NCI-H510A (cell line): Measurements from ENCODE around the gene GLP1R.
A peak's percentile ranks its signal among the peaks of the same experiment; 100 is the strongest.

Experiments used
- DNase-seq: peaks from one replicate; lab custom pipeline; 2025; lab: John Stamatoyannopoulos, UW

GLP1R gene

GRCh38 chr6:39062014-39062740 is 13.6 kb downstream of the GLP1R start:
- DNase-seq: no peak

GRCh38 chr6:39063526-39063925 is 14.9 kb downstream of the GLP1R start:
- DNase-seq: no peak

- no peak for DNase-seq
Observed at GRCh38 chr6:39065561-39065960, 17.0 kb downstream of the GLP1R start.

GRCh38 chr6:39068391-39068790 is 19.8 kb downstream of the GLP1R start:
- DNase-seq: no peak

GRCh38 chr6:39072830-39073229 is 24.2 kb downstream of the GLP1R start:
- DNase-seq: no peak

- no peak for DNase-seq
Observed at GRCh38 chr6:39073471-39074355, 25.1 kb downstream of the GLP1R start.

GRCh38 chr6:39074486-39074885 is 25.9 kb downstream of the GLP1R start:
- DNase-seq: no peak

- DNase-seq: no peak
Observed at GRCh38 chr6:39075010-39075686, 26.6 kb downstream of the GLP1R start.

- DNase-seq: no peak
Observed at GRCh38 chr6:39075807-39076622, 27.4 kb downstream of the GLP1R start.

GRCh38 chr6:39076623-39077535 is 28.3 kb downstream of the GLP1R start:
- no peak for DNase-seq

GRCh38 chr6:39077882-39078594 is 29.5 kb downstream of the GLP1R start:
- no peak for DNase-seq

- DNase-seq: no peak
Observed at GRCh38 chr6:39078695-39079094, 30.1 kb downstream of the GLP1R start.

GRCh38 chr6:39079197-39080125 is 30.9 kb downstream of the GLP1R start:
- DNase-seq: no peak

GRCh38 chr6:39080246-39080875 is 31.8 kb downstream of the GLP1R start:
- DNase-seq: no peak

- no peak for DNase-seq
Observed at GRCh38 chr6:39082310-39082709, 33.7 kb downstream of the GLP1R start.

GRCh38 chr6:39083231-39083634 is 34.7 kb downstream of the GLP1R start:
- peak; percentile 4 for DNase-seq

GRCh38 chr6:39084506-39084905 is 35.9 kb downstream of the GLP1R start:
- no peak for DNase-seq

GRCh38 chr6:39085129-39085797 is 36.7 kb downstream of the GLP1R start:
- DNase-seq: no peak
